SIG-M5 treated with dmso at 0.1 percent for 504 hours (cell line): ENCODE results near the gene RMP24.
A peak's percentile ranks its signal among the peaks of the same experiment; 100 is the strongest.

Experiments used
- DNase-seq: peaks from one replicate; lab custom pipeline; 2025; ENCODE audit not compliant: unreplicated experiment; lab: John Stamatoyannopoulos, UW

Gene RMP24

DNA sequence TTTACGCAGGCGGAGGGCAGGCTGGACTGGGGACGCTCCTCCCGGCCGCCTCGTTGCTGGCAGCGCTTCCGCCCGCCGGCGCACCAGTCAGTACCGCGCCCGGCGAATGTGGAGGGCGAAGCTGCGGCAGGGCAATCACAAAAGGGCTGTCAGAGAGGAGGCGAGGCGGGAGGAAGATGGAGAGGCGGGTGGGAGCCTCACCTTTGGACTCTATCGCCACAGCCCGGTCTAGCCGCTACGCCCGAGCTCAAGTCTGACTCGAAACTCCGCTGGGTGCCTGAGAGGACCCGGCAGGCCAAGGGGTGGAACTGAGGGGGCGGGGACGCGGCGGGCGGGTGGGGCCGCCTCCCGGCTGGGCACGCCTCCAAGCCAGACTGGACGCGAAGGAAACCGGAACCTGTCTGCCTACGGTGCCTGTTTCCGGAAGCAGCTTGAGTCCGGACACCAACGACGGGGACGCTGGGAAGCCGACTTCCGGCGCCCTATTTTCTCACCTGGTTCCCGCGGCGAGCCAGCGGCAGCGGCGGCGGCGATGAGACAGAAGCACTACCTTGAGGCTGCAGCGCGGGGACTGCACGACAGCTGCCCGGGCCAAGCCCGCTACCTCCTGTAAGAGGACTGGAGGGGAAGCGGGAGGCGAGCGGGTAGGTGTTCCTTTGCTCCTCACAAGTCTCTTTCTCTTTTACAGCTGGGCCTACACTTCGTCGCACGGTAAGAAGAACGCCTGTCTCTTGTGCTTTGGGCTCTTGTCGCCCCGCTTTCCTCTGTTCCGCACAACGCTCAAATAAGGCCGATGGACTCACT is at the start of gene RMP24:
RMP24 (plus strand) TSS at position 483 of the 804 bp plus-strand sequence.
- peak; percentile 93 for DNase-seq

DNA sequence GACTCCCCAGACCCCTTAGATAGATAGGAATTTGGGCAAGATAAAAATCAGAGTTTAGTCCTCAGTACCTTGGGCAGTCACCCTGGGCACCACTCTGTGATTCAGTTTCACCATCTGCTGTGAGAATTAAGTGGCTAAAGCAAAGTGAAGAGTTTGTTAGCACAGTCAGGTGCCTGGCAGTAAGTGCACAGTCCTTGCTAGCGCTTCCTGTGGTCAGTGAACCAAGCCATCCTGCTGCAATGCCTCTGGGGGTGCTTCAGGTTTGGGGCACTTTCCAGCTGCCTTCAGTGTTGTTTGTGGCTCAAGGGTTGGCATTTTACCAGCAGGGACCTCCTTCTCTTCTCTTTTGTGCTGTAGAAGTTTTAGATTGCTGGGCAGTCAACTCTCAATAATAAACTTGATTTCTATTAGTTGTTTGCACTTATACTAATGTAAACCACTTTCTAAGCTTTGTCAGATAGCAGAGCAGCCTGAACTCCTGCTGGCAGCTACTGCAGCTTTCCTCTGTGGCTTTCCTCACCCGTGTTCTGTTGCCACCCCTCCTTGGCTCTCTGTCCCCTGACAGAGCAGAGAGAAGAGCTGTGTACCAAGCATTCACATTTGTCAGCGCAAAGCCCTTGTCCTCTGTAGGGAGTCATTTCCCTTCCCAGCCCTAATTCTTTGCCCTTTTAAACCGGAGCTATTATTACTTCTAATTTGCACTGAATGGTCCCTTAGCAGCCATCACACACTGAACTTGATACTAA is 48.4 kb upstream of the RMP24 start:
- no peak for DNase-seq

- no peak for DNase-seq
Observed at GRCh38 chr18:35926884-35927283, 45.6 kb upstream of the RMP24 start.

- no peak for DNase-seq
Observed at GRCh38 chr18:35927430-35927829, 45.0 kb upstream of the RMP24 start.

DNA sequence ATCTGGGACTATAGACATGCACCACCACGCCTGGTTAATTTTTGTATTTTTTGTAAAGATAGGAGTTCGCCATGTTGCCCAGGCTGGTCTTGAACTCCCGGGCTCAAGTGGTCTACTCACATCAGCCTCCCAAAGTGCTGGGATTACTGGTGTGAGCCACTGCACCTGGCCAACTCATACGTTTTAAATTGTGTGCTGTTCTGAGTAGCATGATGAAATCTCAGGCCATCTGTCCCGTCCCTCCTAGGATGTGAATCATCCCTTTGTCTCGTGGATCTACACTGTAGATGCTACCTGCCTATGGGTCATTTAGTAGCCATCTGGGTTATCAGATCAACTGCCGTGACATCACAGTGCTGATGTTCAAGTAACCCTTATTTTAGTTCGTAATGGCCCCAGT is 38.5 kb upstream of the RMP24 start:
- DNase-seq, result no peak

DNA sequence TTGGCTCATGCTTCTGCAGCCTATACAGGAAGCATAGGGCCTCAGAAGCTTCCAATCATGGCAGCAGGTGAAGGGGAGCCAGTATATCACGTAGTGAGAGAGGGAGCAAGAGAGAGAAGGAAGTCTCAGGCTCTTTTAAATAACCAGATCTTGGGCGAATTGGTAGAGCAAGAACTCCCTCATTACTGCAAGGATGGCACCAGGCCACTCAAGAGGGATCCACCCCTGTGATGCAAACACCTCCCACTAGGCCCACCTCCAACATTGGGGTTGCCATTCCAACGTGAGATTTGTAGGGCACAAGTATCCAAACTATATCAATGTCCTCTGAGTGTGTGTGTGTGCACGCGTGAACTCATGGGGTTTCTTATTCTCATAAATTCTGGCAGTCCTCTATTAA is 37.6 kb upstream of the RMP24 start:
- DNase-seq, result no peak

DNA sequence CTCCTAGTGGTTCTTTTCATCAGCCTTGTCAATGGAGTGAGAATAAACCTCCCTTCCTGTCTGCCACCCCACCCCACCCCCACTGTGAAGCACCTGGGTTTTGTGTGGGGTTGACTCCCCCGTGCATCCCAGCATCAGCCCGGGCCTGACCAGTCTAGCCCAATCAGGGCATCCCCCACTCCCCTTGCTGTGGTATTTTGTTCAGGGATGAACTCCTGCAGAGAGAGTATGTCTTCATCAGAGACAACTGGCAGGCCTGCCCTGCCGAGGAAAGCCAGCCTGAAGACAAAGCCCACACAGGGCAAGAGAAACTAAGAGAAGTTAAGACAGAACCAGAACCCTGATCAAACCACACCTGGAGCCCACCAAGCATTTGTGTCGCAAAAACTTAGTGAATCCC is 36.7 kb upstream of the RMP24 start:
- DNase-seq, result no peak

GRCh38 chr18:35936951-35937350 is 35.5 kb upstream of the RMP24 start:
- no peak for DNase-seq

GRCh38 chr18:35938158-35938557 is 34.3 kb upstream of the RMP24 start:
- no peak for DNase-seq

- no peak for DNase-seq
Observed at GRCh38 chr18:35938562-35938961, 33.9 kb upstream of the RMP24 start.

DNA sequence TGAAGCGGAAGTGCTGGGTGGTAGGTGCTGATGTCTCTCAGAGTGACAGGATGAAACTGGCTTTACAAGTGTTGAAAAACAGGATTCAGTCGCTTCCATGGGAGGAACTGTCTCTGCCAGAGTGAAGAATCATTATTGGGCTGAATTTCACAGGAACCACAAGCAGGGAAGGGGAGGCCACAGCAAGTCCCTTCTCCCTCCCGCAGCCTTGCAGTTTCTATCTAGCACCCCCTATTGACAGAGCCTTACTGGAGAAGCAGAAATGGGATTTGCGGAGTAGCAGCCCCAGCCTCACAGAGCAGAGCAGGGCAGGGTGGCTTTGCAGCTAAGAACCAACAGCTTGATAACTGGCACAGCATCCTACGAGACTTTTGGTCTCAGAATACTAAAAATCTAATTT is 33.3 kb upstream of the RMP24 start:
- peak; percentile 13 for DNase-seq

GRCh38 chr18:35941299-35941698 is 31.2 kb upstream of the RMP24 start:
- DNase-seq, result no peak

DNA sequence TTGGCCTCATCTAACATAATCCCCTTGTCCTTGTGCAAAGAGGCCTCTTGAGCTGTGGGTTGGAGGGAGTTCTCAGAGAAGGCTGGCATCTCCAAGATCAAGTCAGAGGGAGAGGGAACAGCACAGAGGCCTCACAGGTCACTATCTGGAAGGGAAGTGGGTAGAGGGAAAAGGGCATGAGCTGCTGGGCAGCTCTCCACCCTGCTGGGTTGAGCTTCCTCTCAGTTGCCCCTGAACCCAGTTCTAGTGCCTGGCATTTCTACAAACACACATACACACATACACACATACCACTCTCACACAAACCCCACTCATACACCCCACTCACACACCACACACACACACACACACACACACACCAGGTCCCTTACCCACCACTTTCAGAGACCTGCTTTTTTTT is 30.3 kb upstream of the RMP24 start:
- no peak for DNase-seq

GRCh38 chr18:35942661-35943060 is 29.8 kb upstream of the RMP24 start:
- no peak for DNase-seq

DNA sequence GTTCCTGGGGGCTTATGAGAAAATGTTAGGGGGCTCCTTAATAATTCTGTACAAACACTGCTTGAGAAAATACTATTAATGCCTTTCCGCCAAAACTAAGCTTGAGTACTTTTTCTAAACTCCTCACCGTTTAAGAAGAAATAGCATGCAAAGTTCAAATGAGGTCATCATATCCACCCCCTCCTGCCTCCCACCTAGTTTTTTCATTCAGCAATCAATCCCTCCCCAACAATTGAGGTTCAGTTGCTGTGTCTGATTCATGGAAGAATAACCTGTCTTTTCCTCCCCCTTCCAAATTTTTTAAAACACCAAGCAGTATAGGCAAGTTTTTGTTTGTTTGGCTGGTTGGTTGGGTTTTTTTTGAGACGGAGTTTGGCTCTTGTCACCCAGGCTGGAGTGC is 24.4 kb upstream of the RMP24 start:
- no peak for DNase-seq

DNA sequence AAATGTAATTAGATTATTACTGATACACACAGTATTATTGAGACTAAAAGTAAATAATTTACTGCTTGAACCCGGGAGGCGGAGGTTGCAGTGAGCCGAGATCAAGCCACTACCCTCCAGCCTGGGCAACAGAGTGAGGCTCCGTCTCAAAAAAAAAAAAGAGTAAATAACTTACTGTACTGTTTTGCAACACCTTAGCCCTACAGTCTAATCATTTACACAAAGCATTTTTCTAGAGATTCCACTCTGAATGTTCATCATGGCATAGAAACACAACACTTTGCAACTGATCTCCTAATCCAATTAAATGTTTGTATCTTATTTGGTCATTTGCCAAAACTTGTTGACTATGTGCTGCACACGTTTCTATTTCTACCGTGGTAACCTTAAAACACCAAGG is 23.4 kb upstream of the RMP24 start:
- DNase-seq, result no peak

DNA sequence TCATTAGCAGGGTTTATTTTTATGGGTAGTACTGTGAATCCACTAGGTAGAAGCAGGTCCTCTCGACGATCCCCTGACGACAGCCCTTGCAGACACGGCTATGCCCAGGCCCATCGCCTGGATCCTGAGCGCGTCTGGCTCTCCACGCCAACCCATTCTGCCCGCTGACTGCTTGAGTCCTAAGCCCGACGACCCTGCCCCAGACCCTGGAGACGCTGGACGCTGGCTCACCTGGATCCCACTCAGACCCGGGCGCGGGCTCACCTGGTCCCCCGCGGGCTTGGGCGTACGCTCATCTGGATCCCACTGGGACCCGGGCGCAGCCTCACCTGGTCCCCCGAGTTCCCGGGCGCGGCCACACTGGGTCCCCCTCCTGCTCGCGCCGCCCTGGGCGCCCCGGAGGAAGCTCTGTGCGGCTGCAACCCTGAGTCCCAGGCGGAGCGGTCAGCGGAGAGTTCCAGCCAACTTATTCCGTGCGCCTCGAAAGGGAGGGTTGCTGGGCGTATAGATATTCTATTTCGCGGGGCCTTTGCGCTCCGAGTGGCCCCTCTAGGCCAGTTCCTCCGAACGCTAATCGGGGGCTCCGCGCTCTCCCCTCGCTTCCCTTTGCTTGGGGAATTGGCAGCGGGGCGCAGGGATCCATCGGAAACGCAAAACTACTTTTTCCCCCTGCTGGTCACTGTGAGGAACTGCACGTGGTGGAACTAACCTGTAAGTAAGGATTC is 22.4 kb upstream of the RMP24 start:
- peak; percentile 36 for DNase-seq

GRCh38 chr18:35950628-35950982 is 21.9 kb upstream of the RMP24 start:
- DNase-seq, result no peak

- DNase-seq, result no peak
Observed at GRCh38 chr18:35953688-35954087, 18.8 kb upstream of the RMP24 start.

- DNase-seq, result no peak
Observed at GRCh38 chr18:35956226-35956625, 16.3 kb upstream of the RMP24 start.

GRCh38 chr18:35962320-35962719 is 10.2 kb upstream of the RMP24 start:
- no peak for DNase-seq

GRCh38 chr18:35964319-35964718 is 8.2 kb upstream of the RMP24 start:
- no peak for DNase-seq
